ENCODE measurements around the gene GARIN1A. TPM values are rescaled to one million over a fixed set of nuclear protein-coding genes. Genes with fewer than 3 reads are reported as not detected.
"Not testable (repeated sequence)": the region's sequence is repeated elsewhere in the genome, so short reads cannot be mapped to it uniquely, and the experiment has no call there.

GARIN1A gene
- total and polyA plus RNA-seq, 8 donors = 0.50 to 1.8 (median 1.1) TPM; not detected in 1

DNA sequence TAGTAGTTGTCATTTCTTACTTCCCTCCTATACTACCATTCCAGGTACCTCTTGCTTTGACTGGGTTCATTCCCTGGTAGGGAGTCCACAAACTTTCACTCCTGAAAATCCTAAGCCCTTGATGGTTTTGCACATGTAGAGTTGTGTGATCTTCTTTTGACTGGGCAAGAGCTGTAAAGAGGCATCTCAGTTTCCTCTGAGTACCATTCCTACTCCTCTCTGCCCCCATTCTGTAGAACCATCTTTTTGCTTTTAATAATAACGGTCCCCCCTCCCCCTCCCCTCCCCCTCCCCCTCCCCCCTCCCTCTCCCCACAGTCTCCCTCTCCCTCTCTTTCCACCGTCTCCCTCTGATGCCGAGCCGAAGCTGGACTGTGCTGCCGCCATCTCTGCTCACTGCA lies 16.4 kb downstream of the GARIN1A start:
- TF ChIP-seq, protein P1, sequence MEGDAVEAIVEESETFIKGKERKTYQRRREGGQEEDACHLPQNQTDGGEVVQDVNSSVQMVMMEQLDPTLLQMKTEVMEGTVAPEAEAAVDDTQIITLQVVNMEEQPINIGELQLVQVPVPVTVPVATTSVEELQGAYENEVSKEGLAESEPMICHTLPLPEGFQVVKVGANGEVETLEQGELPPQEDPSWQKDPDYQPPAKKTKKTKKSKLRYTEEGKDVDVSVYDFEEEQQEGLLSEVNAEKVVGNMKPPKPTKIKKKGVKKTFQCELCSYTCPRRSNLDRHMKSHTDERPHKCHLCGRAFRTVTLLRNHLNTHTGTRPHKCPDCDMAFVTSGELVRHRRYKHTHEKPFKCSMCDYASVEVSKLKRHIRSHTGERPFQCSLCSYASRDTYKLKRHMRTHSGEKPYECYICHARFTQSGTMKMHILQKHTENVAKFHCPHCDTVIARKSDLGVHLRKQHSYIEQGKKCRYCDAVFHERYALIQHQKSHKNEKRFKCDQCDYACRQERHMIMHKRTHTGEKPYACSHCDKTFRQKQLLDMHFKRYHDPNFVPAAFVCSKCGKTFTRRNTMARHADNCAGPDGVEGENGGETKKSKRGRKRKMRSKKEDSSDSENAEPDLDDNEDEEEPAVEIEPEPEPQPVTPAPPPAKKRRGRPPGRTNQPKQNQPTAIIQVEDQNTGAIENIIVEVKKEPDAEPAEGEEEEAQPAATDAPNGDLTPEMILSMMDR (IDR thresholded peaks at IDR 0.05) = no peak
- TF ChIP-seq EP300 (IDR thresholded peaks at IDR 0.05) (no peak), POLR2AphosphoS5 (IDR thresholded peaks at IDR 0.05) (no peak), POLR2A (IDR thresholded peaks at IDR 0.05) (no peak)
- peaks cover 0 to 3% (median 0%) of the 10 kb centered on the region in 3 donors for H3K27me3 ChIP-seq

DNA sequence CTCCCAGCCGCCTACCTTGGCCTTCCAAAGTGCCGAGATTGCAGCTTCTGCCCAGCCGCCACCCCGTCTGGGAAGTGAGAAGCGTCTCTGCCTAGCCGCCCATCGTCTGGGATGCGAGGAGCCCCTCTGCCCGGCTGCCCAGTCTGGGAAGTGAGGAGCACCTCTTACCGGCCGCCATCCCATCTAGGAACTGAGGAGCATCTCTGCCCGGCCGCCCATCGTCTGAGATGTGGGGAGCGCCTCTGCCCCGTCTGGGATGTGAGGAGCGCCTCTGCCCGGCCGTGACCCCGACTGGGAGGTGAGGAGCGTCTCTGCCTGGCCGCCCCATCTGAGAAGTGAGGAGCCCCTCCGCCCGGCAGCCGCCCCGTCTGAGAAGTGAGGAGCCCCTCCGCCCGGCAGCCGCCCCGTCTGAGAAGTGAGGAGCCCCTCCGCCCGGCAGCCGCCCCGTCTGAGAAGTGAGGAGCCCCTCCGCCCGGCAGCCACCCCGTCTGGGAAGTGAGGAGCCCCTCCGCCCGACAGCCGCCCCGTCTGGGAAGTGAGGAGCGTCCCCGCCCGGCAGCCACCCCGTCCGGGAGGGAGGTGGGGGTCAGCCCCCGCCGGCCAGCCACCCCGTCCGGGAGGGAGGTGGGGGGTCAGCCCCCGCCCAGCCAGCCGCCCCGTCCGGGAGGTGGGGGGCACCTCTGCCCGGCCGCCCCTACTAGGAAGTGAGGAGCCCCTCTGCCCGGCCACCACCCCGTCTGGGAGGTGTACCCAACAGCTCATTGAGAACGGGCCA lies 17.3 kb downstream of the GARIN1A start:
- WGBS, 5 donors = 92 to 99% (median 96%) methylated on average over 9 to 50 of the region's 59 CpGs
- H3K4me1 ChIP-seq; H3K27ac ChIP-seq; intact Hi-C loops (cut with DNase I; ENCODE audit: low total_unique reads); H3K4me3 ChIP-seq; DNase-seq; H3K9me3 ChIP-seq; H3K27me3 ChIP-seq: not testable (repeated sequence)
- H3K36me3 ChIP-seq = peaks cover 0 to 24% (median 0%) of the 10 kb centered on the region in 4 donors

More for the DNA sequence above, 16.4 kb downstream of the GARIN1A start:
- Histone ChIP-seq H3K9me3 (no peaks in the 10 kb centered on the region), H3K4me3 (no peak overlapping the region), H3K27ac (no peak overlapping the region), H3K4me1 (no peaks in the 10 kb centered on the region), H3K36me3 (peaks cover 0 to 32% (median 4%) of the 10 kb centered on the region in 4 donors)
- 58 to 95% (median 78%) methylated on average over 1 to 4 of the region's 5 CpGs for WGBS, 5 donors
- intact Hi-C loops (cut with DNase I; ENCODE audit: low total_unique reads) = no loop called here
- DNase-seq = no peak

DNA sequence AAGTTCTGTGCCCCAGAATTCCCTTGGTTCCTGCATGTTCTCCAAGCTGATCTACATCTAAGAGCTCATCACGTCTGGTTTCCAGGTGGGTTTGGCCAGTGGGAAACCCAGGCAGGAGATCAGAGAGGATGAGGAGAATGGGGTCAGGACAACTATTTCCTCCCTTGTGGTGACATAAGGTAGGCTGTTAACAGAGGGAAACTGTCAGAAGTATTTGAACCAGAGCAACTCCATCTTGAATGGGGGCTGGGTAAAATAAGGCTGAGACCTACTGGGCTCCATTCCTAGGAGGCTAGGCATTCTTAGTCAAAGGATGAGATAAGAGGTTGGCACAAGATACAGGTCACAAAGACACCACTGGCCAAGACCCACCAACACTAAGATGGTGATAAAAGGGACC lies 19.1 kb downstream of the GARIN1A start:
- H3K4me3 ChIP-seq = no peak overlapping the region
- H3K27ac ChIP-seq = no peak overlapping the region
- no peaks in the 10 kb centered on the region for H3K4me1 ChIP-seq
- H3K36me3 ChIP-seq = peaks cover 0 to 12% (median 0%) of the 10 kb centered on the region in 4 donors
- no peak for DNase-seq
- TF ChIP-seq POLR2A (IDR thresholded peaks at IDR 0.05) (no peak), EP300 (IDR thresholded peaks at IDR 0.05) (no peak), POLR2AphosphoS5 (IDR thresholded peaks at IDR 0.05) (no peak)
- TF ChIP-seq, protein P1 (IDR thresholded peaks at IDR 0.05) = no peak
- no peaks in the 10 kb centered on the region for H3K9me3 ChIP-seq
- WGBS, 5 donors = 57 to 85% (median 82%) methylated on average over 1 of the region's 1 CpG
- H3K27me3 ChIP-seq = peaks cover 0 to 9% (median 3%) of the 10 kb centered on the region in 3 donors
- intact Hi-C loops (cut with DNase I; ENCODE audit: low total_unique reads) = no loop called here

DNA sequence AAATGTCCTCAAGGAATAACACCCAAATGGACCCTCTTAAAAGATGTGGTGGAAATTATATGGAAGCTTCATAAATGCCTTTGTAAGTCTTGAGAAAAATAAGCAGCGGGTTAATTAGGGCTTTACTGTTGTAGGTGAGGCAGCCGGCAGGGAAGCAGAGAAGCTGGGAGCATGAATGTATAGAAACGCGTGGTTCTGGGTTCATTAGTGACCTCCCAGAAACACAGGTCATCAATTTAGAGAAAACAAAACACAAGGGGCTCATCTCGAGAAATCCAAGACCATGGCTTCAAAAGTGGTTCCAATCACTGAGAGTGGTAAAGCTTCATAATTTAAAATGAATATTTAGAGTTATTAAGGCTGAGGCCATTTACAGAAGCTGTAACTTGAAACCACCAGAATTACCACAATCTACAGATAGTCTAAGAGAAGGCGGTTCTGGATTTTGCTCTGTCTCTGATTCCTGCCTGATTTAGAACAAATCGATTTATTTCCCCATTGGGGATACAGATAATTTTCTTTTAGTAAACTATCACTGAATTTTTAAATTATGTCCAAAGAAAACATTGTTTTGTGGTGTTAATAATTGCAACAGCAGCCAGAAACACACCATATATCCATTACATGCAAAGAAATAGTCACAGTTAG lies 20.7 kb downstream of the GARIN1A start:
- TF ChIP-seq, protein P1 (IDR thresholded peaks at IDR 0.05) = no peak
- TF ChIP-seq POLR2A (IDR thresholded peaks at IDR 0.05) (no peak), POLR2AphosphoS5 (IDR thresholded peaks at IDR 0.05) (no peak), EP300 (IDR thresholded peaks at IDR 0.05) (no peak)
- no peaks in the 10 kb centered on the region for H3K9me3 ChIP-seq
- intact Hi-C loops (cut with DNase I; ENCODE audit: low total_unique reads) = no loop called here
- H3K4me3 ChIP-seq = no peak overlapping the region
- H3K27ac ChIP-seq = no peak overlapping the region
- H3K27me3 ChIP-seq = peaks cover 0 to 24% (median 18%) of the 10 kb centered on the region in 3 donors
- WGBS, 5 donors = 47 to 67% (median 57%) methylated on average over 7 of the region's 7 CpGs
- no peak for DNase-seq
- H3K36me3 ChIP-seq = no peaks in the 10 kb centered on the region
- peaks cover 0 to 9% (median 8%) of the 10 kb centered on the region in 4 donors for H3K4me1 ChIP-seq

Measured in stomach (tissue), 9 donors.